ENCODE measurements around the gene IL13.

DNA sequence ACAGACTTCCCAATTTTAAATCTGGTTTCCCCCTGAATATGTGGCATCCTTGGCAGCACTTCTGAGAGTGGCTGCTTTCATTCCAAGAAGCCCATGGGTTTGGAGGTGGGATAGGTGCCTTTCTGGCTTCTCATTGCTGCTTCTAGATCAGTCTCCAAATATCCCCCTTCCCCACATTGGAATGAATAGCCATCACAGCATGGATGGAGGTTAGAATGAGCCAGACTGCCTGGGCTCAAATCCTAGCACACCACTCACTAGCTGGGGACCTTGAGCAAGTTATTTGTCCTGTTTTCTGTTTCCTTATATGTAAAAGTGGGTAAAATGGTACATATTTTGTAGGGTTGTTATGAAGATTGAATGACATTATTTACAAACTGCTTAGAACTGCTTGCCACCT lies 13.8 kb upstream of the IL13 start:
- TF ChIP-seq KDM1A (IDR thresholded peaks at IDR 0.05; ENCODE audit: low read depth) (no peak), CHD4 (IDR thresholded peaks at IDR 0.05; ENCODE audit: borderline replicate concordance) (no peak), RAD21 (conservative IDR thresholded peaks at IDR 0.05 in 1 of 2, IDR thresholded peaks at IDR 0.05 in 1 of 2) (no peak), CBX2 (IDR thresholded peaks at IDR 0.05; ENCODE audit: borderline replicate concordance, low read depth) (no peak)
- TF ChIP-seq, protein P1, sequence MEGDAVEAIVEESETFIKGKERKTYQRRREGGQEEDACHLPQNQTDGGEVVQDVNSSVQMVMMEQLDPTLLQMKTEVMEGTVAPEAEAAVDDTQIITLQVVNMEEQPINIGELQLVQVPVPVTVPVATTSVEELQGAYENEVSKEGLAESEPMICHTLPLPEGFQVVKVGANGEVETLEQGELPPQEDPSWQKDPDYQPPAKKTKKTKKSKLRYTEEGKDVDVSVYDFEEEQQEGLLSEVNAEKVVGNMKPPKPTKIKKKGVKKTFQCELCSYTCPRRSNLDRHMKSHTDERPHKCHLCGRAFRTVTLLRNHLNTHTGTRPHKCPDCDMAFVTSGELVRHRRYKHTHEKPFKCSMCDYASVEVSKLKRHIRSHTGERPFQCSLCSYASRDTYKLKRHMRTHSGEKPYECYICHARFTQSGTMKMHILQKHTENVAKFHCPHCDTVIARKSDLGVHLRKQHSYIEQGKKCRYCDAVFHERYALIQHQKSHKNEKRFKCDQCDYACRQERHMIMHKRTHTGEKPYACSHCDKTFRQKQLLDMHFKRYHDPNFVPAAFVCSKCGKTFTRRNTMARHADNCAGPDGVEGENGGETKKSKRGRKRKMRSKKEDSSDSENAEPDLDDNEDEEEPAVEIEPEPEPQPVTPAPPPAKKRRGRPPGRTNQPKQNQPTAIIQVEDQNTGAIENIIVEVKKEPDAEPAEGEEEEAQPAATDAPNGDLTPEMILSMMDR (IDR thresholded peaks at IDR 0.05) = no peak

All from A549 (cell line).